IMR-90 (cell line): ENCODE measurements around the gene SLX9. TPM values are rescaled to one million over a fixed set of nuclear protein-coding genes. Genes with fewer than 3 reads are reported as not detected.
A peak's percentile ranks its signal among the peaks of the same experiment; 100 is the strongest.

ENCODE experiments used
- ATAC-seq: fragments of 200-7000 bp; cut with Tn5 transposase; 2 replicates; pipeline ENCODE4 v1.9.1; 2020; ENCODE audit warnings: low read depth, mild to moderate bottlenecking, moderate library complexity
- BruUV-seq: library from RNA; stranded (reverse); fragments of 400-500 nt; replicated peaks from 2 replicates; lab custom pipeline; 2021; lab: Mats Ljungman, UMichigan
- CTCF ChIA-PET: fragments of 300-600 bp; formaldehyde crosslinking; extraction: SDS; loops from one replicate; lab custom pipeline; 2021; ENCODE audit warnings: antibody characterized with exemption; lab: Yijun Ruan, JAX
- POLR2A ChIA-PET: fragments of 300-600 bp; sonication (Branson Sonifier 250); formaldehyde crosslinking; loops from one replicate; lab custom pipeline; 2022; ENCODE audit warnings: antibody characterized with exemption; ENCODE audit not compliant: unreplicated experiment; lab: Charles Lee
- DNase-seq: peaks from one replicate; pipeline ENCODE4 v3.0.0; 2013
- H2AFZ ChIP-seq: replicated peaks from 2 replicates; pipeline ENCODE3; 2013; ENCODE audit warnings: low read length, mild to moderate bottlenecking; ENCODE audit not compliant: poor library complexity
- H2AK5ac ChIP-seq: 2 replicates; pipeline ENCODE4 v1.6.1; 2013; ENCODE audit warnings: low read depth, low read length, inconsistent platforms
- H2AK9ac ChIP-seq: replicated peaks from 2 replicates; pipeline ENCODE3; 2013; ENCODE audit warnings: mild to moderate bottlenecking, low read depth, low read length, moderate library complexity; ENCODE audit not compliant: poor library complexity
- H2BK120ac ChIP-seq: 2 replicates; pipeline ENCODE4 v1.6.1; 2013; ENCODE audit warnings: low read depth, low read length, inconsistent platforms
- H2BK15ac ChIP-seq: 3 replicates; pipeline ENCODE4 v1.6.1; 2013; ENCODE audit warnings: low read depth, low read length, inconsistent platforms
- H2BK20ac ChIP-seq: 2 replicates; pipeline ENCODE4 v1.6.1; 2013; ENCODE audit warnings: low read depth, mild to moderate bottlenecking, inconsistent platforms, low read length, moderate library complexity
- H2BK5ac ChIP-seq: 2 replicates; pipeline ENCODE4 v1.6.1; 2013; ENCODE audit warnings: mild to moderate bottlenecking, low read depth, low read length, inconsistent platforms; ENCODE audit not compliant: poor library complexity, severe bottlenecking
- H3K14ac ChIP-seq: replicated peaks from 2 replicates; pipeline ENCODE4 v1.6.1; 2013; ENCODE audit warnings: low read depth, low read length, inconsistent platforms
- H3K18ac ChIP-seq: 2 replicates; pipeline ENCODE4 v1.6.1; 2013; ENCODE audit warnings: low read depth, low read length, control low read depth
- H3K23ac ChIP-seq: 2 replicates; pipeline ENCODE4 v1.6.1; 2013; ENCODE audit warnings: low read depth, low read length, inconsistent platforms
- H3K27ac ChIP-seq: 2 replicates; pipeline ENCODE4 v1.5.1; 2013; ENCODE audit warnings: mild to moderate bottlenecking, control low read depth, low read length; ENCODE audit not compliant: insufficient read depth
- H3K27me3 ChIP-seq: 2 replicates; pipeline ENCODE4 v1.6.1; 2013; ENCODE audit warnings: low read length; ENCODE audit not compliant: control insufficient read depth, insufficient read depth
- H3K36me3 ChIP-seq: 2 replicates; pipeline ENCODE4 v1.6.1; 2013; ENCODE audit warnings: low read length, mixed read lengths; ENCODE audit not compliant: control insufficient read depth, insufficient read depth
- H3K4ac ChIP-seq: 2 replicates; pipeline ENCODE4 v1.6.1; 2013; ENCODE audit warnings: low read depth, low read length, inconsistent platforms
- H3K4me1 ChIP-seq: 2 replicates; pipeline ENCODE4 v1.6.1; 2013; ENCODE audit warnings: low read length, mixed read lengths; ENCODE audit not compliant: control insufficient read depth, insufficient read depth
- H3K4me2 ChIP-seq: 2 replicates; pipeline ENCODE4 v1.6.1; 2013; ENCODE audit warnings: low read depth, mild to moderate bottlenecking, control low read depth, low read length, moderate library complexity
- H3K4me3 ChIP-seq: 2 replicates; pipeline ENCODE4 v1.5.1; 2013; ENCODE audit warnings: low read depth, mild to moderate bottlenecking, control low read depth, low read length, moderate library complexity; ENCODE audit not compliant: insufficient read depth
- H3K56ac ChIP-seq: 2 replicates; pipeline ENCODE4 v1.6.1; 2013; ENCODE audit warnings: low read length, inconsistent platforms; ENCODE audit not compliant: insufficient read depth; ENCODE audit errors: extremely low read depth
- H3K79me1 ChIP-seq, 2 experiments: 2 replicates each; pipeline ENCODE4 v1.6.1; 2013; ENCODE audit warnings: low read length in 2 of 2, inconsistent platforms in 1 of 2, low read depth in 1 of 2
- H3K9ac ChIP-seq: 2 replicates; pipeline ENCODE4 v1.6.1; 2013; ENCODE audit warnings: low read depth, low read length, control low read depth
- H3K9me1 ChIP-seq: 2 replicates; pipeline ENCODE4 v1.6.1; 2013; ENCODE audit warnings: low read length, inconsistent platforms; ENCODE audit not compliant: insufficient read depth
- H3K9me3 ChIP-seq: 2 replicates; pipeline ENCODE4 v1.6.1; 2013; ENCODE audit warnings: low read length; ENCODE audit not compliant: control insufficient read depth, insufficient read depth
- H4K20me1 ChIP-seq: 2 replicates; pipeline ENCODE4 v1.6.1; 2013; ENCODE audit warnings: low read length, inconsistent platforms; ENCODE audit not compliant: insufficient read depth
- H4K5ac ChIP-seq: 2 replicates; pipeline ENCODE4 v1.6.1; 2013; ENCODE audit warnings: mild to moderate bottlenecking, low read depth, low read length, control low read depth
- H4K8ac ChIP-seq, 2 experiments: 2 replicates each; pipeline ENCODE4 v1.6.1; 2013; ENCODE audit warnings: low read depth in 2 of 2, low read length in 2 of 2, control low read depth in 1 of 2, inconsistent platforms in 1 of 2
- H4K91ac ChIP-seq: 2 replicates; pipeline ENCODE4 v1.6.1; 2013; ENCODE audit warnings: low read depth, low read length, inconsistent platforms; ENCODE audit not compliant: insufficient read depth
- FOS ChIP-seq: fragments of 150-350 bp; IDR thresholded peaks from 2 replicates; pipeline ENCODE4 v1.6.1; 2016; ENCODE audit warnings: low read depth, low read length
- POLR2A ChIP-seq: IDR thresholded peaks from 2 replicates; pipeline ENCODE4 v1.6.1; 2012; ENCODE audit warnings: mild to moderate bottlenecking, low read depth, low read length
- WGBS, 2 experiments: methylation state at CpG; one replicate each; pipeline versions ENCODE4 v1.1.5 to v1.1.7; 2013; ENCODE audit warnings: missing lambda C conversion rate in 2 of 2; ENCODE audit not compliant: insufficient read length in 1 of 2; ENCODE audit errors: extremely low coverage in 2 of 2; 5-methylcytosine and 5-hydroxymethylcytosine counted together
- dilution Hi-C: fragments of 300-500 bp; cut with HindIII; formaldehyde crosslinking; loops from one replicate; pipeline ENCODE4 v1.14.3; 2018; ENCODE audit warnings: low sequenced_read_pairs; ENCODE audit not compliant: unreplicated experiment
- in situ Hi-C: fragments of 300-500 bp; cut with MboI; formaldehyde crosslinking; loops from 3 replicates; pipeline ENCODE4 v1.14.3; 2019; ENCODE audit warnings: low sequenced_read_pairs, inconsistent platforms, mixed read lengths
- intact Hi-C: fragments of 100-400 bp; cut with micrococcal nuclease; formaldehyde crosslinking; loops from 2 replicates; pipeline ENCODE4 v1.10.0; 2022
- polyA plus RNA-seq, 3 experiments: library from polyadenylated mRNA; depleted of rRNA; stranded (reverse); fragments of >200 nt; gene quantifications; 2 replicates each; pipeline ENCODE4 v1.2.3, GENCODE V29; 2012; ENCODE audit warnings: low replicate concordance in 1 of 3
- total RNA-seq: library from RNA; depleted of rRNA; stranded (reverse); fragments of >200 nt; gene quantifications from 2 replicates; pipeline ENCODE4 v1.2.3, GENCODE V29; 2012

SLX9 gene
- total and polyA plus RNA-seq, 2 of the 4 experiments (the other 2 are of a cell fraction): 10.4 to 21.7 TPM

GRCh38 chr21:44999972-45000636 lies 60.3 kb downstream of the SLX9 start:
- Histone ChIP-seq H2AK5ac (no peak overlapping the region), H3K4ac (no peak overlapping the region), H4K8ac (no peak overlapping the region), H2AFZ (peak overlapping the region; percentile 55), H3K4me3 (no peak overlapping the region), H3K9me3 (peaks cover 11% of the 10 kb centered on the region), H3K79me1 (no peaks in the 10 kb centered on the region), H3K9ac (no peak overlapping the region), H2BK15ac (no peak overlapping the region), H3K23ac (no peak overlapping the region), H2BK20ac (0 out of 2 replicates have a peak overlapping the region, but pooled peaks have one; percentile 7), H3K4me1 (peaks cover 3% of the 10 kb centered on the region), H3K36me3 (no peaks in the 10 kb centered on the region), H3K27ac (no peak overlapping the region), H2BK120ac (no peak overlapping the region), H4K91ac (no peak overlapping the region), H2AK9ac (peak overlapping the region; percentile 87), H3K4me2 (no peak overlapping the region), H3K14ac (no peak overlapping the region), H2BK5ac (no peak overlapping the region), H3K27me3 (peaks cover 13% of the 10 kb centered on the region; the same call in 1 of the 2 replicates), H3K56ac (no peak overlapping the region), H3K18ac (no peak overlapping the region), H4K20me1 (no peaks in the 10 kb centered on the region; the same call in 1 of the 2 replicates), H4K5ac (no peak overlapping the region), H3K9me1 (no peaks in the 10 kb centered on the region)
- DNase-seq (no peak), ATAC-seq (no peak)
- BruUV-seq: no TSS peak
- in situ Hi-C loops (no loop called here), intact Hi-C loops (no loop called here), dilution Hi-C loops (no loop called here)
- CTCF ChIA-PET: no interaction called here
- WGBS, 2 experiments: 94% methylated on average over 11 of the region's 29 CpGs; no CpG with 5 or more reads in 1 of the 2 experiments
- POLR2A ChIA-PET: no interaction called here
- TF ChIP-seq FOS (no peak), POLR2A (no peak)
